ENCODE results near the gene NOL12.

DNA sequence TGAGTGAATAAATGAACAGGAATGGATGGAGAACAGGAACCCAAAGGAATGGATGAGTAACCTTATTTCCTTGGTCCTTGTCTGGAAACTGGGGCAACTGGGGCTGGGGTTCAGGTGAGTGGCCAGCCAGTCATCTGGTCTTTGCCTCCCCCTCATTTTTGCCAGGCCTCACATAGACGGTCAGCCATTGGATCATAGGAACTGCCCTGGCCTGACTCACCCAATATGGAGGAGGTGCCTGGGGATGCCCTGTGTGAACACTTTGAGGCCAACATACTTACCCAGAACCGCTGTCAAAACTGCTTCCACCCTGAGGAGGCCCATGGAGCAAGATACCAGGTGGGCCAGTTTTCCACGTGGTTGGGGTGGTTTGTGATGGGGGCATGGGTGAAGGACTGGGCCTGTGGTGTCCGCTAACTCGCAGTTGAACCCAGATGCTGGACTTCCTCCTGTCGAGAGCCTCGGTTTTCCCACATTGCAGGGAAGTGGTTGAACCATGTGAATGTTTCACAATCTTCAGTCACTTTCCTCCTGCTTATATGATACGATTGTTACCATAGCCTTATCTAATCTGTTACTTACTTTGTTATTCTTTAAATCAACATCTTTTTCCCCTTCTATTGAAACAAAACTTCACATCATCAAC, 15.1 kb downstream of the NOL12 start:
- TF ChIP-seq ZNF565 (CRISPR knock-in tag; conservative IDR thresholded peaks at IDR 0.05; ENCODE audit: low read depth) = no peak
- no peak for TF ChIP-seq ESRRG (CRISPR knock-in tag; IDR thresholded peaks at IDR 0.05)
- TF ChIP-seq BACH2 (CRISPR knock-in tag; IDR thresholded peaks at IDR 0.05; ENCODE audit: borderline replicate concordance) = no peak
- no peak for TF ChIP-seq CSDC2 (CRISPR knock-in tag; IDR thresholded peaks at IDR 0.05)
- TF ChIP-seq RARB (CRISPR knock-in tag; IDR thresholded peaks at IDR 0.05) = no peak
- no peak for TF ChIP-seq PPARA (CRISPR knock-in tag; IDR thresholded peaks at IDR 0.05; ENCODE audit: borderline replicate concordance)
- TF ChIP-seq, protein P1, sequence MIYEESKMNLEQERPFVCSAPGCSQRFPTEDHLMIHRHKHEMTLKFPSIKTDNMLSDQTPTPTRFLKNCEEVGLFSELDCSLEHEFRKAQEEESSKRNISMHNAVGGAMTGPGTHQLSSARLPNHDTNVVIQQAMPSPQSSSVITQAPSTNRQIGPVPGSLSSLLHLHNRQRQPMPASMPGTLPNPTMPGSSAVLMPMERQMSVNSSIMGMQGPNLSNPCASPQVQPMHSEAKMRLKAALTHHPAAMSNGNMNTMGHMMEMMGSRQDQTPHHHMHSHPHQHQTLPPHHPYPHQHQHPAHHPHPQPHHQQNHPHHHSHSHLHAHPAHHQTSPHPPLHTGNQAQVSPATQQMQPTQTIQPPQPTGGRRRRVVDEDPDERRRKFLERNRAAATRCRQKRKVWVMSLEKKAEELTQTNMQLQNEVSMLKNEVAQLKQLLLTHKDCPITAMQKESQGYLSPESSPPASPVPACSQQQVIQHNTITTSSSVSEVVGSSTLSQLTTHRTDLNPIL (CRISPR knock-in tag; IDR thresholded peaks at IDR 0.05; ENCODE audit: low read depth) = no peak
- no peak for TF ChIP-seq ZFP3 (CRISPR knock-in tag; IDR thresholded peaks at IDR 0.05)
- TF ChIP-seq, protein P2, sequence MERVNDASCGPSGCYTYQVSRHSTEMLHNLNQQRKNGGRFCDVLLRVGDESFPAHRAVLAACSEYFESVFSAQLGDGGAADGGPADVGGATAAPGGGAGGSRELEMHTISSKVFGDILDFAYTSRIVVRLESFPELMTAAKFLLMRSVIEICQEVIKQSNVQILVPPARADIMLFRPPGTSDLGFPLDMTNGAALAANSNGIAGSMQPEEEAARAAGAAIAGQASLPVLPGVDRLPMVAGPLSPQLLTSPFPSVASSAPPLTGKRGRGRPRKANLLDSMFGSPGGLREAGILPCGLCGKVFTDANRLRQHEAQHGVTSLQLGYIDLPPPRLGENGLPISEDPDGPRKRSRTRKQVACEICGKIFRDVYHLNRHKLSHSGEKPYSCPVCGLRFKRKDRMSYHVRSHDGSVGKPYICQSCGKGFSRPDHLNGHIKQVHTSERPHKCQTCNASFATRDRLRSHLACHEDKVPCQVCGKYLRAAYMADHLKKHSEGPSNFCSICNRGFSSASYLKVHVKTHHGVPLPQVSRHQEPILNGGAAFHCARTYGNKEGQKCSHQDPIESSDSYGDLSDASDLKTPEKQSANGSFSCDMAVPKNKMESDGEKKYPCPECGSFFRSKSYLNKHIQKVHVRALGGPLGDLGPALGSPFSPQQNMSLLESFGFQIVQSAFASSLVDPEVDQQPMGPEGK (CRISPR knock-in tag; IDR thresholded peaks at IDR 0.05; ENCODE audit: borderline replicate concordance) = no peak
- no peak for TF ChIP-seq GLIS3 (CRISPR knock-in tag; IDR thresholded peaks at IDR 0.05)
- TF ChIP-seq ARNTL (CRISPR knock-in tag; IDR thresholded peaks at IDR 0.05; ENCODE audit: borderline replicate concordance, low read depth) = no peak
- TF ChIP-seq SNAI2 (CRISPR knock-in tag; IDR thresholded peaks at IDR 0.05) = no peak
- no peak for TF ChIP-seq ISL1 (CRISPR knock-in tag; IDR thresholded peaks at IDR 0.05)

Data from SK-N-SH treated with all-trans-retinoic acid at 6 μM for 48 hours (cell line).